OCI-M2 (cell line): Measurements from ENCODE around the gene NAA50.

Experiments
- DNase-seq: peaks from one replicate; lab custom pipeline; 2025; ENCODE audit not compliant: unreplicated experiment; lab: John Stamatoyannopoulos, UW

The NAA50 gene

DNA sequence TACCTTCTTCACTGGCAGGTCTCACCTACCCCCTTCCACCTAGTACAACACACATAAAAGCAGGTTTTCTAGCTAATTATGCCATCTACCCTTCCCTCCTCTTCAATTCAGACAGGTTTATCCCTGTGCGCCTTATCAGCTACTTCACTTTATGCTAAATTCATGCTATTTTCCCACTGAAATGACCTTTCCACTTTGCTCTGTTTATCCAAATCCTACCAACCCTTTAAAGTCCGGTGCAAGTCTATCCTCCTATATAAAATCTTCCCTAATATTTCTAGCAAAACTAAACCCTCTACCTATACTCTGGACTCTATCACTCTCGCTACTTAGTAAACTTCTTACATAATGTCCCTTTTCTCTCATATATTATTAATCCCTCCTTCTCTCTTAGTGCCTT lies 55.6 kb downstream of the NAA50 start:
- no peak for DNase-seq

DNA sequence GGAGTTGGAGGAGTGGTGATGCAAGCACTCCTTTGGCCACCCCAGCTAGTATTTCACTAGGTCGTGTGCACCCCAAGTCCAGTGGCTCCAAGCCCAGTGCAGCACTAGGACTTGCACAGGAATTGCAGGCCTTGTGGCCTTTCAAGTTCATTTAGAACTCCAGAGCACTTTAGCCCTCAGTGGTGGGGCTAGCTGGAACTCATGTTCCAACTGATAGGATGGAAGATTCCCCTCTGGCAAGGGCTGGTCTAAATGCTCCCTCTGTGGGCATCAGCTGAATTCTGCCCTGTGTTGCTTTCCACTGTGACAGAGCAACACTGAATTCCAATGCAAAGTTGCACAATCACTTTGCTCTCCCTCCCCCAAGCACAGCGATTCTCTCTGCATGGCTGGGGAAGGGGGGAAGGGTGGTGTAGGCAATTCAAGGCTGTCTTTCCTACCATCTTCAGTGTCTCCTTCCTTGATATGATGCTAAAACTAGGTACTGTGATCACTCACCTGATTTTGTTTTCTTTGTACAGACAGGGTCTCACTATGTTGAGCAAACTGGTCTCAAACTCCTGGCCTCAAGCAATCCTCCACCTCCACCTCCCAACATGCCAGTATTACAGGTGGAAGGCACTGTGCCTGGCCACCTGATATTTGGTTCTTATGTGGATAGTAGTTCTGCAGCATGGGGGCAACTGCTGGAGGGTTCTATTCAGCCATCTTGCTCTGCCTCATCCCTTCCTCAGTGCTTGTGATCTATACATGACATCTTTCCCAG lies 59.9 kb downstream of the NAA50 start:
- DNase-seq: no peak

DNA sequence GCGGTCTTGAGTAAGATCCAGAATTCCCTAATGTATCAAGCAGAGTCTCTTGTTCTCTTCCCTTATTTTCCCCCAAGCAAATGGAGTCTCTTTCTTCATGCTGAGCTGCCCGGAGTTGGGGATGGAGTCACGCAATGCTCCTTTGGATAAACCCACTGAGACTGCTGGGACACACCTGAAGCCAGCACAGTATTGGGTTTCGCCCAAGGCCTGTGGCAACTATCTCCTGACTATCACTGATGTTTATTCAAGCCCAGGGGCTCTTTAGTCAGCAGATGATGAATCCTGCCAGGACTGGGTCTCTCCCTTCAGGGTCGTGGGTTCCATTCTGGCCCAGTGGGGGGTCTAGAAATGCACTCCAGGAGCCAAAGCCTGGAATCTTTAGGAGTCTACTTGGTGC lies 60.9 kb downstream of the NAA50 start:
- no peak for DNase-seq

DNA sequence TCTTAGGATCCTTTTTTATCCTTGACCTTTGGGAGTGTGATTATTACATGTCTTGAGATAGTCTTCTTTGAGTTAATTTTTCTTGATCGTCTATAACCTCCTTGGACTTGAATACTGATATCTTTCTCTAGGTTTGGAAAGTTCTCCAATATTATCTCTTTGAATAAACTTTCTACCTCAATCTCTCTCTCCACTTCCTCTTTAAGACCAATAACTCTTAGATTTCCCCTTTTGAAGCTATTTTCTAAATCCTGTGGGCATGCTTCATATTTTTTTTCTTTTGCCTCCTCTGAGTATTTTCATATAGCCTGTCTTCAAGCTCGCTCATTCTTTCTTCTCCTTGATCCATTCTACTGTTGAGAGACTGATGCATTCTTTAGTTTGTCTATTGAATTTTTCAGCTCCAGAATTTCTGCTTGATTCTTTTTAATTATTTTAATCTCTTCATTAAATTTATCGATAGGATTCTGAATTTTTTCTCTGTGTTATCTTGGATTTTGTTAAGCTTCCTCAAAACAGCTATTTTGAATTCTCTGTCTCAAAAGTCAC lies 61.7 kb downstream of the NAA50 start:
- DNase-seq: no peak

DNA sequence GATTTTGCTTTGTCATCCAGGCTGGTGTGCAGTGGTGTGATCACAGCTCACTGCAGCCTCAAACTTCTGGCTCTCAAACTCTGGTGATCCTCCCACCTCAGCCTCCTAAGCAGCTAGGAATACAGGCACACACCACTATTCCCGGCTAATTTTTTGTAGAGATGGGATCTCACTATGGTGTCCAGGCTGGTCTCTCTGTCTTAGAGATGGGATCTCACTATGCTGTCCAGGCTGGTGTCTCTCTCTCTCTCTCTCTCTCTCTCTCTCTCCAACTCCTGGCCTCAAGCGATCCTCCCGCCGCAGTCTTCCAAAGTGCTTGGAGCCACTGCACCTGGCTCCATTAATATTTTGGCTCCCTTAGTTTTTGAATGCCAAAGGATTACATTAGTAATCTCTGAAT lies 67.3 kb downstream of the NAA50 start:
- DNase-seq: no peak

DNA sequence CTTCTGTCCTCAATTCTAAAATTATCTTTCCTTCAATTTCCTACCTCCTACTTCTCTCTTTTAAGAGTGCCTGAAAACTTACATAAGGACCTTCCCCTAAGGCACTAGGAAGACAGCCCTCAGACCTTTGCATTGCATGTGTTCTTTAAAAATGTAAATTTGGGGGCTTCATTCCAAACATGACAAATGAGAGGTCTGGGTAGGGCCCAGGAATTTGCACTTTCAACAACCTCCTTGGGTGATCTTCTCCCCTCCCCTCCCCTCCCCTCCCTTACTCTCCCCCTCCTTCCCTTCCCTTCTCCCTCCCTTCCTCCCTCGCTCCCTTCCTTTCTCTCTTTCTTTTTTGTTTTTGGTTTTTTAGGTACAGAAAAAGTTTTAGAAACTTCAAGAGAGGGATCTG lies 68.3 kb downstream of the NAA50 start:
- DNase-seq: no peak

DNA sequence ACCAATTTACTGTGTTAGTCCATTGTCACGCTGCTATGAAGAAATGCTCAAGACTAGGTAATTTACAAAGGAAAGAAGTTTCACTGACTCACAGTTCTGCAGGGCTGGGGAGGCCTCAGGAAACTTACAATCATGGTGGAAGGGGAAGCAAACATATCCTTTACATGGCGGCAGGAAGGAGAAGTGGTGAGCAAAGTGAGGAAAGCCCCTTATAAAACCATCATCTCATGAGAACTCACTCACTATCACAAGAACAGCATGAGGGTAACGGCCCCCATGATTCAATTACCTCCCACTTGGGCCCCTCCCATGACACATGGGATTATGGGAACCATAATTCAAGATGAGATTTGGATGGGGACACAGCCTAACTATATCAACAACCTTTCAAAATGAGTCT lies 69.8 kb downstream of the NAA50 start:
- DNase-seq: no peak

DNA sequence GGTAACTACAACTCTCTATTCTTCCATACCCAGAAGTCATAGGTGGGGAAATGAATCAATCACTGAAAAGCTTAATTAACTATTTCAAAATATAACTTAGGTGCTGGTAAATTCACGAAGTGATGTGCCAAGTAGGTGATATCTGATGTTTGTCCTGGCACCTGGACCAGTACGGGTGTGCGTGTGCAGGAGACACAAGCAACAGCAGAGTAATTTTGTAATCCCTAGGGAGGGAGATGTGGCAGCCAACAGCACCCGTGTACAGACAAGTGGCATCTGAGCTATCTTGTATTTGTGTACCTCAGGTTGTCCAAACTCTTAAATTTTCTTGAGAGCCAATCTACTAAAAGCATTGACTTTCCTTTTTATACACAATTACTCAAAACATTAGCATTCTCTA lies 72.5 kb downstream of the NAA50 start:
- no peak for DNase-seq

DNA sequence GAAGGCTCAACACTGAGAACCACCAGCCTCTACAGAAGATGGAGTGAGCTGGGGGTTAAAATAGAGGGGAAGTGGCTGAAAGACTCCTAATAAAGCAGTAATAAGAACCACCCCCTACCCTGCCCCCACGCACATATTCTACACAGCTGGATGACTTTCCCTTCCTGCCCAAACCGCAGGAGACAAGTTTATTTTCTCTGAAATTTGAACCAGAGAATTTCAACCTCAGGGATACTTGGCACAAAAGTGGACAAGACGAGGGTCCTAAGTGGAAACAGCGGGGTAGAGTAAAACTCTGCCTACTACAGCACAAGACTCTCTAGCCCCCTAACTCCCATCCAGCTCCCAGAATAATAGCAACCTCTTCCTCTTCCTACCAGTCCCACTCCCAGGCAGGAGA lies 78.0 kb downstream of the NAA50 start:
- DNase-seq: no peak
